Progenitor cell of endocrine pancreas (in vitro differentiated cells): ENCODE measurements around the gene TSHZ1. TPM values are rescaled to one million over a fixed set of nuclear protein-coding genes. Genes with fewer than 3 reads are reported as not detected.
A peak's percentile ranks its signal among the peaks of the same experiment; 100 is the strongest.

ENCODE experiments used
- DNase-seq: peaks from one replicate; pipeline ENCODE4 v3.0.0; 2021; ENCODE audit warnings: low spot score; ENCODE audit not compliant: unreplicated experiment
- H3K27ac Mint-ChIP-seq: 2 replicates; pipeline ENCODE4 v1.8.0; 2021; ENCODE audit warnings: mild to moderate bottlenecking, moderate library complexity, mixed read lengths
- H3K27me3 Mint-ChIP-seq: 2 replicates; pipeline ENCODE4 v1.8.0; 2021; ENCODE audit warnings: mixed read lengths
- H3K36me3 Mint-ChIP-seq: 2 replicates; pipeline ENCODE4 v1.8.0; 2022; ENCODE audit warnings: mixed read lengths; ENCODE audit not compliant: insufficient read depth
- H3K4me1 Mint-ChIP-seq: 2 replicates; pipeline ENCODE4 v1.8.0; 2021; ENCODE audit warnings: low read depth, mixed read lengths
- H3K4me3 Mint-ChIP-seq: 2 replicates; pipeline ENCODE4 v1.8.0; 2021; ENCODE audit warnings: low read depth, mild to moderate bottlenecking, moderate library complexity, mixed read lengths
- H3K9me3 Mint-ChIP-seq: 2 replicates; pipeline ENCODE4 v1.8.0; 2021; ENCODE audit warnings: low read depth, mixed read lengths
- total RNA-seq: library from RNA; stranded (reverse); gene quantifications from 2 replicates; pipeline ENCODE4 v1.2.1, GENCODE V29; 2021
- TF ChIP-seq, protein P1 (sequence below): fragments of 200-600 bp; sonication (generic); IDR thresholded peaks from one replicate; pipeline ENCODE4 v1.5.0; 2021; ENCODE audit warnings: antibody characterized with exemption, mild to moderate bottlenecking; ENCODE audit not compliant: unreplicated experiment

Gene TSHZ1
- total RNA-seq, 1 donor from 2014 or later: 17.1 TPM

DNA sequence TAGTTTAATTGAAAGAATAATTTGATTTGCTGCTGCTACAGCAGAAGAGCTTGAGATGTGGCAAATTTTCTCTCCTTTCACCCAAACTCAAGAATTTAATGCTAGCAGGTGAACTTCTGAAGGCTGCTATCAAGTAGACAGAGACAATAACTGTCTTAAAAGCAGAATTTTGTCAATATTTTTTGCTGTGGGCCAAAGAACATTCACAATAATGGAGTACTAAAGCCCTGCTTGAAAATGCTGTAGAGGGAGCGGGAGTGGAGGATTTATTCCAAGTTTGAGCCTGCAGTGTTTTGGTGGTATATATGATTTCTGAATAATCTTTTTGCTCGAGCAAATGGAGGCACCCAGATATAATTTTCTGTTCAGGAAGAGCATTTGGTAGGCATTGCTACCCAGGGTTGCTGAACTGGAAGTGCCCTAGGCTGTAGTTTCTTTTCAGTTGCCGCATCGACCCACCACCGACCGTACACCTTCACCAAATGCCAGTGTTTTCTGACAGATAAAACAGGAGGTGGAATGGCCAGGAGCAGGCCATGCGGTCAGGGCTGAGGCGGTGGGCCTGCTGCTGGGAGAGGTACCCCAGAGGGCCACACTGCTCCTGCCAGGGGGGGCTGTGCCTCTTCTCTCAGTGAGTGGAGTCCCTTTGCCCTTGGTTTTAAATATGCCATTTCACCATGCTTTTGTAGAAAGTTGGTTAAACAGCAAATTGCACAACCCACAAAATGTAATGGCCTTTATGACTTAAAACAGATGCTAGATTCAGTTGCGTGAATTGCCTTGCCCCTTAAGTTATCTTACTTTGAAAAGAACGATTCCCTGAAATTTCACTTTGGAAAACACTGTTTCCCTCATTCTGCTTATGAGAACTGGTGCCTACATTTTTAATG, 36.4 kb downstream of the TSHZ1 start:
- TF ChIP-seq, protein P1, sequence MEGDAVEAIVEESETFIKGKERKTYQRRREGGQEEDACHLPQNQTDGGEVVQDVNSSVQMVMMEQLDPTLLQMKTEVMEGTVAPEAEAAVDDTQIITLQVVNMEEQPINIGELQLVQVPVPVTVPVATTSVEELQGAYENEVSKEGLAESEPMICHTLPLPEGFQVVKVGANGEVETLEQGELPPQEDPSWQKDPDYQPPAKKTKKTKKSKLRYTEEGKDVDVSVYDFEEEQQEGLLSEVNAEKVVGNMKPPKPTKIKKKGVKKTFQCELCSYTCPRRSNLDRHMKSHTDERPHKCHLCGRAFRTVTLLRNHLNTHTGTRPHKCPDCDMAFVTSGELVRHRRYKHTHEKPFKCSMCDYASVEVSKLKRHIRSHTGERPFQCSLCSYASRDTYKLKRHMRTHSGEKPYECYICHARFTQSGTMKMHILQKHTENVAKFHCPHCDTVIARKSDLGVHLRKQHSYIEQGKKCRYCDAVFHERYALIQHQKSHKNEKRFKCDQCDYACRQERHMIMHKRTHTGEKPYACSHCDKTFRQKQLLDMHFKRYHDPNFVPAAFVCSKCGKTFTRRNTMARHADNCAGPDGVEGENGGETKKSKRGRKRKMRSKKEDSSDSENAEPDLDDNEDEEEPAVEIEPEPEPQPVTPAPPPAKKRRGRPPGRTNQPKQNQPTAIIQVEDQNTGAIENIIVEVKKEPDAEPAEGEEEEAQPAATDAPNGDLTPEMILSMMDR: no peak
- no peak for DNase-seq
- no peak overlapping the region for H3K4me3 Mint-ChIP-seq
- peaks cover 32% of the 10 kb centered on the region for H3K4me1 Mint-ChIP-seq
- no peaks in the 10 kb centered on the region for H3K9me3 Mint-ChIP-seq
- H3K36me3 Mint-ChIP-seq: no peaks in the 10 kb centered on the region
- H3K27me3 Mint-ChIP-seq: no peaks in the 10 kb centered on the region
- H3K27ac Mint-ChIP-seq: no peak overlapping the region

DNA sequence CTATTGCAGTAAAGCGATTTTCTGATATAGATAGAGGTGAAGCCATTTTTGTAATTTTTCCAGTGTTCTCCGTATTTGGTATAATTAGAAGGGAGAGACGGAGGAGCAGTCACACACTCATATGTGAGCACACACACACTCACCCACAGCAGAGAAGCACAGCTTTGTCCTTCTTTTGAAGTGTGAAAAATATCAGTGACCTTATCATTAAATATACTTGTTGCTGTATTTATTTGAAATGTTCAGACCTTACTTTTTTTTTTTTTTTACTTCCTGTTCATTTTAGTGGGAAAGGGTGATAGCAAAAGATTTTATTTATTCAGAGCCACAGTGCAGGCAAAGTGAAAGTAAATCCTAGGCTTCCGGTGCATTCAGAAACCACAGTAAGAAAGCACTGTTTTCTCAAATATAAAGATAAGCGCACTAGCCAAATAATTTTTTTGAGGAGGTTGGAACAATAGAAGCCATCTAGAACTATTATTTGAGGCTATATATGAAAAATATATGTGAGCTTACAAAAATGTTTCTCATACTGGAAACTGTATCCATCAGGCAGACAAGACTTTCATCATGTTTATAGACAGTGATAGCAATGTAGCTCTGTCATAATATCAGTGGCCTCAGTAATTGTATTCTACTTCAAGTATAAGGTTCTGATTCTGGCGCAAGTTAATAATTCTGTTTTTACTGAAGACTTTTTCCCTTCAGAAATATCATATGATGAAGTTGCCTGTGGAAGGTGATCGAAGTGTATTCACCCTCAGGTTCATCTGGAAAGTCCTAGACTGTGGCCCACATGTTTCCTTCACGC, 37.2 kb downstream of the TSHZ1 start:
- TF ChIP-seq, protein P1: no peak
- no peaks in the 10 kb centered on the region for H3K36me3 Mint-ChIP-seq
- peaks cover 32% of the 10 kb centered on the region for H3K4me1 Mint-ChIP-seq
- H3K9me3 Mint-ChIP-seq: no peaks in the 10 kb centered on the region
- no peak for DNase-seq
- no peak overlapping the region for H3K4me3 Mint-ChIP-seq
- H3K27me3 Mint-ChIP-seq: no peaks in the 10 kb centered on the region
- H3K27ac Mint-ChIP-seq: no peak overlapping the region

DNA sequence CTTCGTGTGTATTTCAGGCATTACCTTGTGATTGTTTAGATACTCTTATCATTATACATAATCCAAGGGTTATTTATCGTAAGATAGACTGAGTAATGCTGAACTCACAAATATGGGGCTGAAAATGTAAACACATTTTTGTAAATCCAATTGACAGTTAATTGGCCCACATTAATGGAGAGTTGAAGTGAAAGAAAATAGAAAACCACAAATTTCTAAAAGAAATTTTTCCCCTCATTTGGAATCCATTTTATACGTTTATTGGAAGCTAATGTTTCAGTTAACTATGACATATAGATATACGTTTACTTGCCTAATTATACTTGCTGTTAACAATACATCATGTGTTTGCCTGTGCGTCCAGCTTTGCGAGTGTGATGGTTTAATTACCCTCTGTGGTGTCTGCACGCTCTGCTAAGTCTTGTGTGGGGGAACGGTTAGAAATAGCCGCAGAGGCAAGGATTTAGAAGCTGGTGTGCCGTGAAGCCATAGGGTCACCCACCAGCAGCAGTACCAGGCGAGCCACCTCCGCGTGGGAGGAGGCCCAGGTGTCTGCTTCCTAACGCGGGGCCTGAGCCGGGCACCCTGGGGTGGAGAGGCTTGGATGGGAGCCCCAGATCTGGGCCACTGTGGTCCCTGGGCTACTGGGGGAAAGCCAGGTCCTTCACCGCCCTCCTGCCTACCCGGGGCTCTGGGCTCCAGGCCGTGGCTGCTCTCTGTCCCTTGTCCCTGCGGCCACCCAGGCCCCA, 38.0 kb downstream of the TSHZ1 start:
- Mint-ChIP-seq H3K4me3 (no peak overlapping the region), H3K27ac (peak overlapping the region; percentile 77), H3K9me3 (no peaks in the 10 kb centered on the region), H3K36me3 (no peaks in the 10 kb centered on the region), H3K4me1 (peaks cover 39% of the 10 kb centered on the region), H3K27me3 (no peaks in the 10 kb centered on the region)
- DNase-seq: no peak
- TF ChIP-seq, protein P1: no peak

DNA sequence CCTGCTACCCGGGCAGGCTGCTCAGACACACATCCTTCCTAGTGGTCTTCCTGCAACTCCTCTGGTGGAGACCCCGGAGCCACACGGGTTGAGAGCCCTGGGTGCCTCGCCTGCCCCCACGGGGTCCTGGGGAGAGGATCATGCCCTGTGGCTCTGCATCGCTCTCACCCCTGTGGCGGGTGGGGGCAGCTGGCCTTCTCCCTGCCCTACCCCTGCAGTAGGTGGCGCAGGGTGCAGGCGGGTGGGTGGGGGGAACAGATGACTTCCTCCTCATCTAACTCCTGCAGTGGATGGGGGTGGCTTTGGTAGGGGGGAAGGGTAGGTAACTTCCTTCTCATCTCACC, 38.5 kb downstream of the TSHZ1 start:
- Mint-ChIP-seq H3K4me1 (peaks cover 44% of the 10 kb centered on the region), H3K27ac (no peak overlapping the region), H3K27me3 (no peaks in the 10 kb centered on the region), H3K36me3 (no peaks in the 10 kb centered on the region), H3K9me3 (no peaks in the 10 kb centered on the region), H3K4me3 (no peak overlapping the region)
- no peak for DNase-seq
- TF ChIP-seq, protein P1: no peak
